ENCODE data around the gene ALK. TPM values are rescaled to one million over a fixed set of nuclear protein-coding genes. Genes with fewer than 3 reads are reported as not detected.

ALK gene
- total and polyA plus RNA-seq, 10 of the 15 experiments (the other 5 are each of a cell fraction or from before 2014, with no cell fraction given), result 0.11 TPM; not detected in 9

GRCh38 chr2:29317077-29317517, 604.3 kb downstream of the ALK start (continued):
- TF ChIP-seq PBX3 (IDR thresholded peaks at IDR 0.05; ENCODE audit: insufficient replicate concordance, low read depth, low read length) (peak; percentile 53), SRF (IDR thresholded peaks at IDR 0.05; ENCODE audit: low read depth in 2 of 2, low read length in 2 of 2) (no peak), POLR2A (IDR thresholded peaks at IDR 0.05; ENCODE audit: low read depth, low read length) (no peak), USF1 (IDR thresholded peaks at IDR 0.05; ENCODE audit: borderline replicate concordance, extremely low read length, insufficient read depth, low read depth, low read length) (no peak), PML (IDR thresholded peaks at IDR 0.05; ENCODE audit: low read length) (no peak), ZNF622 (IDR thresholded peaks at IDR 0.05) (no peak), ZNF384 (IDR thresholded peaks at IDR 0.05; ENCODE audit: borderline replicate concordance, low read depth, low read length) (no peak), ELK1 (IDR thresholded peaks at IDR 0.05; ENCODE audit: low read depth, low read length) (no peak), CHD2 (IDR thresholded peaks at IDR 0.05; ENCODE audit: borderline replicate concordance, low read depth, low read length) (no peak), SKIL (IDR thresholded peaks at IDR 0.05; ENCODE audit: low read depth, poor library complexity, severe bottlenecking) (peak; percentile 38), ETV6 (conservative IDR thresholded peaks at IDR 0.05 in 1 of 2, IDR thresholded peaks at IDR 0.05 in 1 of 2; ENCODE audit: borderline replicate concordance in 1 of 2, low read depth in 1 of 2) (peak in 1 of 2 experiments; percentile 90; a peak in 2 of 4 replicates), ASH2L (IDR thresholded peaks at IDR 0.05; ENCODE audit: borderline replicate concordance, low read depth) (no peak), STAT1 (conservative IDR thresholded peaks at IDR 0.05) (no peak), CBFB (IDR thresholded peaks at IDR 0.05; ENCODE audit: low read depth) (peak; percentile 90), EED (IDR thresholded peaks at IDR 0.05; ENCODE audit: low read depth) (peak; percentile 100), ATF3 (IDR thresholded peaks at IDR 0.05; ENCODE audit: borderline replicate concordance, extremely low read depth, low read depth, low read length) (no peak), JUNB (IDR thresholded peaks at IDR 0.05) (peak; percentile 87), MYC (IDR thresholded peaks at IDR 0.05; ENCODE audit: insufficient read depth, insufficient read length, insufficient replicate concordance, low read length, severe bottlenecking) (no peak), BCL11A (IDR thresholded peaks at IDR 0.05; ENCODE audit: low read depth, low read length) (peak; percentile 77), KLF5 (IDR thresholded peaks at IDR 0.05; ENCODE audit: partially characterized antibody) (no peak), ESRRA (IDR thresholded peaks at IDR 0.05; ENCODE audit: low read length) (no peak), TARDBP (IDR thresholded peaks at IDR 0.05; ENCODE audit: borderline replicate concordance) (no peak), IKZF2 (IDR thresholded peaks at IDR 0.05) (peak; percentile 92 to 95), JUND (IDR thresholded peaks at IDR 0.05; ENCODE audit: low read depth, low read length) (no peak), IKZF1 (conservative IDR thresholded peaks at IDR 0.05) (peak; percentile 60), SIX5 (IDR thresholded peaks at IDR 0.05; ENCODE audit: low read depth, low read length, severe bottlenecking) (no peak), HCFC1 (IDR thresholded peaks at IDR 0.05; ENCODE audit: low read length) (no peak)

Data from GM12878 (cell line).